GM12878 (cell line): ENCODE measurements around the gene DDR1. TPM values are rescaled to one million over a fixed set of nuclear protein-coding genes. Genes with fewer than 3 reads are reported as not detected.

Experiments
- ATAC-seq: fragments of 200-7000 bp; cut with Tn5 transposase; 3 replicates; pipeline ENCODE4 v1.9.1; 2020; ENCODE audit warnings: mild to moderate bottlenecking, moderate library complexity
- BruUV-seq: library from RNA; stranded (reverse); fragments of 400-500 nt; replicated peaks from 2 replicates; lab custom pipeline; 2021; lab: Mats Ljungman, UMichigan
- CTCF ChIA-PET: fragments of 300-600 bp; sonication (Branson Sonifier 250); formaldehyde crosslinking; extraction: SDS; loops from one replicate; lab custom pipeline; 2021; ENCODE audit warnings: inconsistent platforms; lab: Yijun Ruan, JAX
- POLR2A ChIA-PET: fragments of 350-600 bp; formaldehyde crosslinking; extraction: SDS; loops from one replicate; lab custom pipeline; 2021; ENCODE audit warnings: inconsistent platforms; lab: Charles Lee
- RAD21 ChIA-PET: fragments of 300-600 bp; sonication (Branson Sonifier 250); formaldehyde crosslinking; loops from one replicate; lab custom pipeline; 2023; ENCODE audit warnings: antibody characterized with exemption; ENCODE audit not compliant: unreplicated experiment; lab: Charles Lee
- SMC1A ChIA-PET: fragments of 300-600 bp; sonication (Branson Sonifier 250); formaldehyde crosslinking; loops from one replicate; lab custom pipeline; 2023; ENCODE audit not compliant: unreplicated experiment, uncharacterized antibody; lab: Charles Lee
- DNase-seq: peaks from one replicate; pipeline ENCODE4 v3.0.0-alpha.2; 2011; ENCODE audit warnings: low read depth, low spot score
- FAIRE-seq: peaks from 3 replicates; lab custom pipeline; 2011; peaks lifted over from hg19 to GRCh38; lab: Jason Lieb, UNC
- H2AFZ ChIP-seq: 2 replicates; pipeline ENCODE4 v1.6.0; 2011; ENCODE audit warnings: low read depth, low read length, control low read depth; ENCODE audit not compliant: control insufficient read depth
- H3K27ac ChIP-seq: 2 replicates; pipeline ENCODE4 v1.5.1; 2011; ENCODE audit warnings: control low read depth; ENCODE audit not compliant: control insufficient read depth, insufficient read depth
- H3K27me3 ChIP-seq, 2 experiments: replicated peaks in 1 of 2; 2 replicates each; pipeline versions ENCODE4 v1.6.0 to v1.6.1; 2011; ENCODE audit warnings: low read length in 1 of 2; ENCODE audit not compliant: control insufficient read depth in 2 of 2, insufficient read depth in 2 of 2
- H3K36me3 ChIP-seq, 2 experiments: 2 replicates each; pipeline ENCODE4 v1.5.1; 2011; ENCODE audit warnings: low read length in 1 of 2; ENCODE audit not compliant: control insufficient read depth in 2 of 2, insufficient read depth in 2 of 2
- H3K4me1 ChIP-seq: 2 replicates; pipeline ENCODE4 v1.6.1; 2011; ENCODE audit warnings: mild to moderate bottlenecking, low read length, moderate library complexity, mixed read lengths; ENCODE audit not compliant: control insufficient read depth, insufficient read depth
- H3K4me2 ChIP-seq: 2 replicates; pipeline ENCODE4 v1.6.0; 2011; ENCODE audit warnings: control low read depth; ENCODE audit not compliant: control insufficient read depth, insufficient read depth
- H3K4me3 ChIP-seq: fragments of 200-600 bp; sonication (generic); 2 replicates; pipeline ENCODE4 v1.5.1; 2016
- H3K79me2 ChIP-seq: 2 replicates; pipeline ENCODE4 v1.6.0; 2011; ENCODE audit warnings: low read length; ENCODE audit not compliant: control insufficient read depth, insufficient read depth
- H3K9ac ChIP-seq: 2 replicates; pipeline ENCODE4 v1.8.0; 2011; ENCODE audit warnings: low read length, control low read depth, mixed read lengths; ENCODE audit not compliant: control insufficient read depth, insufficient read depth
- H3K9me3 ChIP-seq: replicated peaks from 3 replicates; pipeline ENCODE4 v1.5.1; 2011; ENCODE audit warnings: mild to moderate bottlenecking, low read length; ENCODE audit not compliant: control insufficient read depth, insufficient read depth
- H4K20me1 ChIP-seq: 2 replicates; pipeline ENCODE4 v1.6.0; 2011; ENCODE audit not compliant: control insufficient read depth, insufficient read depth
- ATF3 ChIP-seq: IDR thresholded peaks from 2 replicates; pipeline ENCODE4 v1.6.1; 2011; ENCODE audit warnings: low read depth, mild to moderate bottlenecking, low read length, moderate library complexity, borderline replicate concordance; ENCODE audit errors: extremely low read depth
- CREB1 ChIP-seq: IDR thresholded peaks from 2 replicates; pipeline ENCODE4 v1.6.1; 2012; ENCODE audit warnings: low read depth, mild to moderate bottlenecking, inconsistent platforms
- MEF2A ChIP-seq: IDR thresholded peaks from 2 replicates; pipeline ENCODE4 v1.6.1; 2011; ENCODE audit warnings: low read depth, mild to moderate bottlenecking, low read length, moderate library complexity; ENCODE audit not compliant: insufficient read depth
- PML ChIP-seq: IDR thresholded peaks from 2 replicates; pipeline ENCODE4 v1.6.1; 2012; ENCODE audit warnings: low read length, inconsistent platforms
- RAD51 ChIP-seq: fragments of 450-650 bp; IDR thresholded peaks from 2 replicates; pipeline ENCODE4 v1.6.1; 2016; ENCODE audit warnings: moderate library complexity, mild to moderate bottlenecking, inconsistent platforms
- SKIL ChIP-seq: fragments of 450-650 bp; IDR thresholded peaks from 2 replicates; pipeline ENCODE4 v1.6.1; 2017; ENCODE audit warnings: mild to moderate bottlenecking, low read depth, inconsistent platforms; ENCODE audit not compliant: poor library complexity, severe bottlenecking
- SP1 ChIP-seq: IDR thresholded peaks from one replicate; pipeline ENCODE4 v1.6.1; 2011; ENCODE audit warnings: low read depth, low read length
- SREBF1 ChIP-seq: IDR thresholded peaks from 2 replicates; pipeline ENCODE4 v1.6.1; 2012; ENCODE audit warnings: mild to moderate bottlenecking, low read length
- STAT1 ChIP-seq: fragments of 450-650 bp; conservative IDR thresholded peaks from 2 replicates; pipeline ENCODE4 v1.6.1; 2014; ENCODE audit warnings: antibody characterized with exemption, mild to moderate bottlenecking
- TBL1XR1 ChIP-seq: IDR thresholded peaks from 2 replicates; pipeline ENCODE4 v1.6.1; 2012; ENCODE audit warnings: low read depth, low read length, improper control_type of control experiment
- TCF7 ChIP-seq: IDR thresholded peaks from 2 replicates; pipeline ENCODE4 v1.6.1; 2014; ENCODE audit warnings: antibody characterized with exemption, borderline replicate concordance
- ZNF622 ChIP-seq: fragments of 450-650 bp; IDR thresholded peaks from 2 replicates; pipeline ENCODE4 v1.6.1; 2017; ENCODE audit warnings: mild to moderate bottlenecking, inconsistent platforms
- ZSCAN29 ChIP-seq: fragments of 450-650 bp; IDR thresholded peaks from 2 replicates; pipeline ENCODE4 v1.6.1; 2017; ENCODE audit warnings: mild to moderate bottlenecking, moderate library complexity
- WGBS: methylation state at CpG from one replicate; pipeline ENCODE4 v1.1.6; 2016; ENCODE audit warnings: low lambda C conversion rate; ENCODE audit not compliant: insufficient replicate concordance, insufficient coverage; ENCODE audit errors: missing lambda C conversion rate; 5-methylcytosine and 5-hydroxymethylcytosine counted together
- in situ Hi-C: fragments of 300-500 bp; cut with MboI; formaldehyde crosslinking; loops from 9 replicates; pipeline ENCODE4 v1.14.3; 2018; ENCODE audit warnings: mixed read lengths
- intact Hi-C: fragments of 100-400 bp; cut with micrococcal nuclease; formaldehyde crosslinking; loops from one replicate; pipeline ENCODE4 v1.14.2; 2022; ENCODE audit not compliant: unreplicated experiment
- polyA plus RNA-seq, 11 experiments: library from polyadenylated mRNA; depleted of rRNA in 4 of 11; unstranded in 6 of 11; stranded (reverse) in 5 of 11; fragments of >200 nt; fragmentation: Nextera tagmentation in 4 of 11; fragmentation: Illumina TruSeq in 1 of 11; extraction: Ambion mirVana in 4 of 11; extraction: Trizol in 1 of 11; gene quantifications; 1 replicate in 1 of 11; 2 replicates in 10 of 11; pipeline versions ENCODE4 v1.2.1 to v1.2.3, GENCODE V29; 2011 to 2016; ENCODE audit warnings: inconsistent platforms in 2 of 11, missing spikeins in 2 of 11, low read depth in 1 of 11
- total RNA-seq, 4 experiments: library from RNA; depleted of rRNA in 3 of 4; stranded (reverse); fragments of >200 nt in 3 of 4; fragmentation: Illumina TruSeq in 1 of 4; extraction: Trizol in 1 of 4; gene quantifications; 2 replicates each; pipeline versions ENCODE4 v1.2.1 to v1.2.3, GENCODE V29; 2013 to 2021

DDR1 gene
- total and polyA plus RNA-seq, 10 of the 15 experiments (the other 5 are each of a cell fraction or from before 2014, with no cell fraction given): 1.1 to 39.0 (median 11.9) TPM

GRCh38 chr6:30843611-30843998 lies 40.7 kb upstream of the DDR1 start:
- DNase-seq (no peak), FAIRE-seq (no peak), ATAC-seq (no peak)
- Histone ChIP-seq H4K20me1 (no peaks in the 10 kb centered on the region), H3K27ac (no peak overlapping the region), H2AFZ (no peak overlapping the region), H3K9ac (no peak overlapping the region), H3K79me2 (no peaks in the 10 kb centered on the region), H3K4me1 (no peaks in the 10 kb centered on the region), H3K36me3 (no peaks in the 10 kb centered on the region), H3K9me3 (no peaks in the 10 kb centered on the region), H3K4me2 (no peak overlapping the region), H3K4me3 (no peak overlapping the region), H3K27me3 (no peaks in the 10 kb centered on the region; a peak in 1 of 4 replicates)
- ChIA-PET RAD21 (interaction anchor here (0.7 to 1.5 kb wide), 3 partner anchors 15 to 70 kb away, joined by 3 to 6 read pairs (median 3); no protein-coding TSS in a partner anchor), POLR2A (interaction anchor here (0.5 kb wide), 1 partner anchor 1122 kb away, joined by 7 read pairs; no protein-coding TSS in a partner anchor), SMC1A (interaction anchor here (0.7 to 6.4 kb wide), 4 partner anchors 12 to 244 kb away, joined by 3 to 35 read pairs (median 4); no protein-coding TSS in a partner anchor), CTCF (interaction anchor here (0.8 to 3.8 kb wide), 5 partner anchors 9 to 240 kb away, joined by 3 to 10 read pairs (median 3); partner anchors contain the start of gene VARS2)
- TF ChIP-seq CREB1 (no peak), SKIL (no peak), ZNF622 (no peak), SREBF1 (no peak), SP1 (no peak), TBL1XR1 (no peak), TCF7 (no peak), MEF2A (no peak), ZSCAN29 (no peak), ATF3 (no peak), RAD51 (no peak), PML (no peak), STAT1 (no peak)
- BruUV-seq: no TSS peak
- intact Hi-C loops (no loop called here), in situ Hi-C loops (no loop called here)
- WGBS: 0% methylated on average over 3 of the region's 3 CpGs
